Activated T-cell treated with anti-CD3 and anti-CD28 coated beads for 48 hours (primary cell): ENCODE measurements around the gene SF3B4.
A peak's percentile ranks its signal among the peaks of the same experiment; 100 is the strongest.
"Not testable (repeated sequence)": the region's sequence is repeated elsewhere in the genome, so short reads cannot be mapped to it uniquely, and the experiment has no call there.

Experiments
- DNase-seq: peaks from one replicate; pipeline ENCODE4 v3.0.0-alpha.2; 2020; ENCODE audit warnings: low read depth

Gene SF3B4

DNA sequence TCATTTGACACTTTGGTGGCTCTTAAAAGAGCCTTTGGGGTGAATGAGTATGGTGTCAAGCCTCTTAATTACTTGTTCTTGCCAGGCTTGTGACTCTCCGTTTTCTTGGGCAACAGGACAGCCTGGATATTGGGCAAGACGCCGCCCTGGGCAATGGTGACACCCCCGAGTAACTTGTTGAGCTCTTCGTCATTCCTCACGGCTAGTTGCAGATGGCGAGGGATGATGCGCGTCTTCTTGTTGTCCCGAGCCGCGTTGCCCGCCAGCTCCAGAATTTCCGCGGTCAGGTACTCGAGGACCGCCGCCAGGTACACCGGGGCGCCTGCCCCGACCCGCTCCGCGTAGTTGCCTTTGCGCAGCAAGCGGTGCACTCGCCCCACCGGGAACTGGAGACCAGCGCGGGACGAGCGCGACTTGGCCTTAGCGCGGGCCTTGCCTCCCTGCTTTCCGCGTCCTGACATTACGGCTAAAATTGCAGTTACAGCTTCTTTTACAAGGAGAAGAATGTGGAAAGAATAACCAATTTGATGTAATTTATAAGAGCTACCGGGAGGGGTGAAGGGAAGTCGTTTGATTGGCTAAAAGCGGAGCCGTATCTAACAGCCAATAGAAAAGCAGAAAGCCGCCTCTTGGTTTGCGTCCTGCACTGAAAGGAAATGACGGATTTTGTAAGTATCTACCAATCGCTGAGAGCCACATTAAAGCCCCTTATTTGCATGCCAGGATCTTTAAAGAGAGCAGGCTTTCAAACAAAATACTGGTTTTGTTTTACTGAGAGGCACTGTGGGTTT lies 40.0 kb downstream of the SF3B4 start:
- DNase-seq = peak; percentile 69

DNA sequence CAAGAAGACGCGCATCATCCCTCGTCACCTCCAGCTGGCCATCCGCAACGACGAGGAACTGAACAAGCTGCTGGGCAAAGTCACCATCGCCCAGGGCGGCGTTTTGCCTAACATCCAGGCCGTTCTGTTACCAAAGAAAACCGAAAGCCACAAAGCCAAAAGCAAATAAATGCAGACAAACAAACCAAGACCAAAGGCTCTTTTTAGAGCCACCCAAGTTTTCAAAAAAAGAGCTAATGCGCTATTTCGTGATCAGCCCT lies 40.5 kb downstream of the SF3B4 start:
- not testable (repeated sequence) for DNase-seq

DNA sequence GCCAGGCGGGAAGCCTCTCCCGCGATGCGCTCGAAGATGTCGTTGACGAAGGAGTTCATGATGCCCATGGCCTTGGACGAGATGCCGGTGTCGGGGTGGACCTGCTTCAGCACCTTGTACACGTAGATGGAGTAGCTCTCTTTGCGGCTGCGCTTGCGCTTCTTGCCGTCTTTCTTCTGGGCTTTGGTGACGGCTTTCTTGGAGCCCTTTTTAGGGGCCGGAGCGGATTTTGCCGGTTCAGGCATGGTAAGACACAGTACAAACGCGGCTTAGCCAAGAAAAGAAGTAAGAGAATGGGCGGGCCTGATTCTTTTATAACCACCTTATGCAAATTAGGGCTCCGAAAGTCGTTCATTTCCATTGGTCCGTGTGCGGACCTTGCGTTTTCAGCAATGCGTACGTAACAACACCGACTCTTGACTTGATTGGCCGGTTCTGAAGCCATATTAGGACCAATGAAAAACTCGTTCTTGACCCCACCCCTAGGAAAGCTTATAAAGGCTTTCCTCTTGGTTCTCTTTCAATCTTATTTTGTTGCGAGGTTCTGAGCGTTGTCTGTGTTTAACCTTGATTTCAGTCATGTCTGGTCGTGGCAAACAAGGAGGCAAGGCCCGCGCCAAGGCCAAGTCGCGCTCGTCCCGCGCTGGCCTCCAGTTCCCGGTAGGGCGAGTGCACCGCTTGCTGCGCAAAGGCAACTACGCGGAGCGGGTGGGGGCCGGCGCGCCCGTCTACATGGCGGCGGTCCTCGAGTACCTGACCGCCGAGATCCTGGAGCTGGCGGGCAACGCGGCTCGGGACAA lies 41.0 kb downstream of the SF3B4 start:
- peak; percentile 73 for DNase-seq

DNA sequence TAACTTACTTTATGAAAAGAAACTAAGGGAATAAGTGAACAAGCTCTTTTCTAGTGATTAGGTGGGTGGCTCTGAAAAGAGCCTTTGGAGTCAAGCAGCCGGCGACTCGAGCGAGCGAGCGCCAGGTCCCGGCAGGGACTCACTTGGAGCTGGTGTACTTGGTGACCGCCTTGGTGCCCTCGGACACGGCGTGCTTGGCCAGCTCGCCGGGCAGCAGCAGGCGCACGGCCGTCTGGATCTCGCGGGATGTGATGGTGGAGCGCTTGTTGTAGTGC lies 41.5 kb downstream of the SF3B4 start:
- not testable (repeated sequence) for DNase-seq

DNA sequence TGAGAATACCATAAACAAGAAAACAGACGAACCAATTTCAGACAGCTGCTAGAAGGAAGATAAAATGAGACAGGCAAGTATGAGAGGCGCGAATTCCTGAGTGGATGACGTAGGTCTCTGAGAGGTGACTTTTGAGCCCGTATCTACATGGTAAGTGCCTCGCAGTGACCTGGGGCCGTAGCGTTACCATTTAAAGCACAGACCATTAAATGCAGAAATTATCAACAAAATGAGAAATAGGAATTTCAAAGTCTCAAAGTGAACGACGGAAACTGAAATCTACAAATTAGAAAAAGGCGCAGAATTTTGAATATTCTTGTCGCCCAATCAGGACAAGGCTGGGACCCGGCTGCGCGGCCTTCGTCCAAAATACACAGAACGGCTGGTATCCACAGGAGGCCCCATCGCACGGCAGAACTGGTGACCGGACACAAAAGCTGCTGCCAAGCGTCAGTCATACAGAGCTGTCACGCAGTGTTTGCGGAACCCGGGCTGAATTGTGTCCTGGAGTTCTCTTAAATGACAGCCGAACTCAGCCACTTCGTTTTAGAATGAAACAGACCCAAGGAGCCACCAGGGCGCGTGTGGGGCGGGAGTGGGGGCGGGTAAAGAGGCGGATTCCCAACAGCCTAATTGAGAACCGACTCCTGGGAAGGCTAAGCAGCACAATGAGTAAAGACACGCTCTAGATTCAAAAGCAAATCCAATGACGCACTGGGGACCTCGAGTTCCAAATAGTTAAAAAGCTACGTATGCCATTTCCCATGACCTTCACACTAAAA lies 42.1 kb downstream of the SF3B4 start:
- peak; percentile 69 for DNase-seq

DNA sequence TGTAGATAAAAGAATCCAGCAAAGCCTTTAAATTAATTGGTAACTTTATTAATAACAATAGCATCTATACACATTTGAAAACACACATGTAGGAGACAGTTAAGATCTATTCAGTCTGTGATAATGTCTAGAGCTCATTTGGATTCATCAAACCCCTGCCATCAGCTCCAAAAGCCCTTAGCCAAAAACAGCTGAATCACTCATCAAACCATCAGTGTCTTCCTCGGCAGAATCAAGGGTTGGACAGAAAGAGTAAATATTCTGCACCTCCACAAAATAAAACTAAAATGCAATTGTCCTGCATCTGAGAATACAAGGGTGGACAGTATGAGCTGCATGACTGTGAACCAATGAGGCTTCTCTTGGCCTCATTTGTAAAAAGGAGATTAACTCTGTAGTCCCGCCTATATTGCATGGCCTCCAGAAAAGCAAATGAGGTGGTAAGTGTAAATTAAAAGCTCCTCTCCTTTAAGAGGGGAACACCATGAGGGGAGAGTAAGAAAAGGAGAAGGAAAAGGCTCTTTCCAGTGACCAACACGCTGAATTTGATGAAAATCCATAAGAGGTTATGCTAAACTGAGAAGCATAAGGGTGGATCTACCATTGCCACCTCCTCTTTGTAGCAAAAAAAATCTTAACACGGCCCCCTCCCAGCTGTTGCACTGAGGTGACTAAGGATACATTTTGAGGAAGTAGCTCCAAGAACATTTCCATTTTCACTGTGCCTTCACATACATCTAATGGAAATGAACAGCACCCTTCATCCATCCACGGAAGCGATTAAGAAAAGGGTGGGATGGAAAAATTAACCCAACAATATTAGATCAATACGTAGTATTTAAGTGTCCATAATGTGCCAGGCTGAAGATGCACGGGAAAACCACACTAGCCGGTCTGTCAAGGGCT lies 42.9 kb downstream of the SF3B4 start:
- no peak for DNase-seq

DNA sequence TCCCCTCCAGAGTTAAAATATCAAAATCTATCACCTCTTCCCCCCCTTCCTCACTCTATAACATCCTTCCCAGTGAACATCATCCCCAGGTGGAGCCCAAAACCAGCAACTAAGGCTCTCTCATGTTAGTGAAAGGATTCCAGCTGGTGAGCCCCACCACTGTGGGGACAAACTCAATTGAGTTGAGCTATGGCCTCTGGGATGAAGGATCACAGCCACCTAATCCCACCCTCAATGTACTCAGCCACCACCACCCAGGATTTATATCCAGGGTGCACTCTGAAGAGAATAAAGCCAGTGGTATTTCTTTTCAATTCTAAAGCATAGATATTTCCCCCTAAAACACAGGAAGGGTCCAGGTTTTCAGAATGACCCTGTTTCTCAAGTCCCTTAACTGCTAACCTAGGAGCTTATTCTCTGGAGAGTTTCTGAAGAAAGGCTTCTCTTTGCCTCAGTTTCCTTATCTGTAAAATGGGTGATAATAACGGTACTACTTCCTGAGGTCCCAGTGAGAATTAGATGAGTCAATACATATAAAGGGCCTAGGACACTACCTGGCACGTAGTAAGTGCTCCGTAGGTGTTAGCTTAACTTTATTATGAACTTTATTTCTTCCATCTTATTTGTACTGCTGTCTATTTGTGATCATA lies 43.9 kb downstream of the SF3B4 start:
- no peak for DNase-seq

DNA sequence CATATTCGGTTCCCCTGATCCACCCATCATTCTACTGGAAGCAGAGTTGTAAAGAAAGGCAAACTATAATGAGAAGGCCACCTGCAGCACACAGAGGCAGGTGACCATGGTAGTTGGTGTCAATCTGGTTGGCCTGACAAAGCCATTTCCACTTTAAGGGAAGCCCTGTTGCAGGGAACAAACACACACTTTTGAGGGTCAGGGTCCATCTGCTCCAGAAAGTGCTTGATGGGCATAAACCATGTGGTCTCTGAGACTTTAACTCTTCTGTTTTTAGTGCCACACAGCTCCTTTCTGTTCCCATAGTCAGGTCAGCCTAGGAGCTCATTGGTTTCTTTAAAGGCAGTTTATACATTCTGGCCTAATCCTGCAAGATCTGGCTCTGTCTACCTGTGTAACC lies 45.7 kb downstream of the SF3B4 start:
- no peak for DNase-seq

DNA sequence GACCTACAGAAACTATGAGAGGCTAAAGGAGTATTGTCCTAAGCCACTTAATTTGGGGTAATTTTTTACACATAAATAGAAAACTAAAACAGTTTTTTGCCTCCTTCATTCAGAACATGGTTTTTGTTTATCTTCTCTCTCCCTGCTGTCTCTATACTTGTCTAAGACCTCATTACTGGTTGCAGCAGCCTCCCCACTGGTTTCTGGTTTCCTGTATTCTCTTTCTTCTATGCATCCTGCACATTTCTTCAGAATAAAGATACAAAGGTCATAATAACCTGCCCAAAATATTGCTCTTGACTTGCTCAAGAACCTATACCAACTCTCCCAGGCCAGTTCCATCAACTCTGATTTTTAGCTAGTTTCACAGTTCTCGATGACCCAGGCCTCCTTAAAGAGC lies 48.0 kb downstream of the SF3B4 start:
- DNase-seq = no peak

DNA sequence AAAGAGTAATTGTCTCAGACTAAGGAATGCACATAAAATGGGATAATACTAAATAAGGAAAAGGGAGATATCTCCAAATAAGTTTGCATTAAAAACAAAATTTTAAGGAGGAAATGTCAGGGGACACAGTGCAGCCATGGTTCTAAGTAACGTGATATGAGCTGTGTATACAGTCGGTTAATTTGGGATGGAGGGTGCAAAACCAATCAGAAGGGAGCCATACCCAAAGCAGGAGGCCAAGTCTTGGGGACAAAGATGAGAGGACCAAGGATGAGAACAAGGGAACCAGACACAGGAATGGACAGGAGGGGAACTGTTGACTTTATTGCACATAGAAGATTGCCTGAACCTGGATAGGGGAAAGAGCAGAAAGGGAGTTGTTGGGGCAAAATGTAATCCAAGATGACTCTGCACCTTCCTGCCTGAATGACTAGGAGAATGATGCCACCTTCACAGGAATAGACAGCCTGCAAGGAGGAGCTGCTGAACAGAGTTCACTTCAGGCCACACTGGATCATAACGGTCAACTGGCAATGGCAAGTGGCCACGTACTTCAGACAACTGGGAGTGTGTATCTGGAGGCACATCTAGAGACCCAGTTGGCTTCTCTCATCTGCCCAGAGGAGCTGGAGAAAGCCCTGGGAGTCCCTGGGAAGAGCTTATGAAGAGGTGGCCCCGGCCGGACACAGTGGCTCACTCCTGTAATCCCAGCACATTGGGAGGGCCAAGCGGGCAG lies 50.2 kb downstream of the SF3B4 start:
- no peak for DNase-seq
